Measurements from ENCODE around the gene AP3B2.

DNA sequence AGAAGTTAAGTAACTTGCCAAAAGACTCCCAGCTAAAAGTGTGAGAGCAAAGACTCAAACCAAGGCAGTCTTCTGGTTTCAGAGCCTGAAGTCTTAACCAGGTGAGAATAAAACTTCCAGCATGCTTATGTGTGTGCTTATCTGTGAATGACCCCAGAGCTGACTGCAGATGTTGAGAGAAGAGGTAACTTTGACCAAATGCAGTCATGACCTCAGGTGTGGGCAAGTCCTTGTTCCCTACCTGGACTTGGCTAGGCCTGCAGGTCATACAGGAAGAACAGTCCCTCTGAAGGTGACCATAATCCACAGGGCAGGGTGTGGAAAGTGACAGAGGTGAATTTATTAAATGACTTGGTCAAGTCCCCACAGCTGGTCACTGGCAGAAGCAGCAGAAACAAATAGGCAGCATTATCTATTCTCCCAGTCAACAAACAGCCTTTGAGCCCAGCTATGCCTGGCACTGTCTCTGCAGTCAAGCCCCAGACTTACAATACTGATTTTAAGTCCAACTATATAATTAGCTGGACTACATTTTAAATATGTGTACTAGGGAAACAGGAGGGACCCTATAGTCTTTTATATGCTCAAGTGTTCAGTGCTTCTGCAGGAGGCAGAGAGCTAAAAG is 59.5 kb downstream of the AP3B2 start:
- TF ChIP-seq, protein P1, sequence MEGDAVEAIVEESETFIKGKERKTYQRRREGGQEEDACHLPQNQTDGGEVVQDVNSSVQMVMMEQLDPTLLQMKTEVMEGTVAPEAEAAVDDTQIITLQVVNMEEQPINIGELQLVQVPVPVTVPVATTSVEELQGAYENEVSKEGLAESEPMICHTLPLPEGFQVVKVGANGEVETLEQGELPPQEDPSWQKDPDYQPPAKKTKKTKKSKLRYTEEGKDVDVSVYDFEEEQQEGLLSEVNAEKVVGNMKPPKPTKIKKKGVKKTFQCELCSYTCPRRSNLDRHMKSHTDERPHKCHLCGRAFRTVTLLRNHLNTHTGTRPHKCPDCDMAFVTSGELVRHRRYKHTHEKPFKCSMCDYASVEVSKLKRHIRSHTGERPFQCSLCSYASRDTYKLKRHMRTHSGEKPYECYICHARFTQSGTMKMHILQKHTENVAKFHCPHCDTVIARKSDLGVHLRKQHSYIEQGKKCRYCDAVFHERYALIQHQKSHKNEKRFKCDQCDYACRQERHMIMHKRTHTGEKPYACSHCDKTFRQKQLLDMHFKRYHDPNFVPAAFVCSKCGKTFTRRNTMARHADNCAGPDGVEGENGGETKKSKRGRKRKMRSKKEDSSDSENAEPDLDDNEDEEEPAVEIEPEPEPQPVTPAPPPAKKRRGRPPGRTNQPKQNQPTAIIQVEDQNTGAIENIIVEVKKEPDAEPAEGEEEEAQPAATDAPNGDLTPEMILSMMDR (IDR thresholded peaks at IDR 0.05) = no peak
- TF ChIP-seq POLR2AphosphoS5 (IDR thresholded peaks at IDR 0.05) (no peak), POLR2A (IDR thresholded peaks at IDR 0.05) (no peak)
